Neural progenitor cell (in vitro differentiated cells): ENCODE data around the gene ZIM2.

ENCODE experiments used
- CTCF ChIP-seq: fragments of 200-600 bp; sonication (generic); IDR thresholded peaks from 2 replicates; pipeline ENCODE4 v1.5.1; 2017; ENCODE audit warnings: antibody characterized with exemption, mild to moderate bottlenecking
- EZH2 ChIP-seq: fragments of 200-600 bp; sonication (generic); IDR thresholded peaks from 2 replicates; pipeline ENCODE4 v1.6.1; 2017; ENCODE audit warnings: antibody characterized with exemption, mild to moderate bottlenecking, moderate library complexity

DNA sequence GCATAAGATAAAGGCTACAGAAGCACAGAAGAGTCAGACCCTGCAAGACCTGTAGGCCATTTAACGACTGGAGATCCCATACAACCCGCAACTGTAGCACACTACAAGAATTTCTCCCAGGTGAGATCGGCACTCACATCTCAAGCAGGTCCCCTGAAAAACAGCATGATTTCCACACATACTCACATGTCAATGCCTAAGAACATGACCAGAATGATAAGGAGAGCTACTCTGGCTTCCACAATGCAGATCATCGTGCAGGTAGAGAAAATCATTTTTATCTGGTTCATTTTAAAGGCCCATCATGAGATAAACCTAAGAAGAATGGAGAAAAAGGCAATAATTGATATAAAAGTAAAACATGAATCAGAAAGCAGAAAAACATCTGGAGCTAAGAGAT is 17.5 kb upstream of the ZIM2 start:
- TF ChIP-seq CTCF = no peak
- no peak for TF ChIP-seq EZH2
